Smooth muscle cell (in vitro differentiated cells): Measurements from ENCODE around the gene VPS37B. TPM values are rescaled to one million over a fixed set of nuclear protein-coding genes. Genes with fewer than 3 reads are reported as not detected.
"Not testable (repeated sequence)": the region's sequence is repeated elsewhere in the genome, so short reads cannot be mapped to it uniquely, and the experiment has no call there.

Source experiments
- DNase-seq: peaks from one replicate; lab custom pipeline; 2025; ENCODE audit not compliant: unreplicated experiment; lab: John Stamatoyannopoulos, UW
- H2AFZ ChIP-seq: fragments of 200-600 bp; sonication (generic); 2 replicates; pipeline ENCODE4 v1.6.0; 2016; ENCODE audit warnings: antibody characterized with exemption, low read depth, mild to moderate bottlenecking
- H3F3A ChIP-seq: fragments of 200-600 bp; sonication (generic); 2 replicates; pipeline ENCODE4 v1.6.0; 2017; ENCODE audit warnings: antibody characterized with exemption, low read depth
- H3K27ac ChIP-seq: fragments of 200-600 bp; sonication (generic); 2 replicates; pipeline ENCODE4 v1.5.1; 2016; ENCODE audit warnings: low read depth, mild to moderate bottlenecking
- H3K27me3 ChIP-seq: fragments of 200-600 bp; sonication (generic); 2 replicates; pipeline ENCODE4 v1.6.1; 2016; ENCODE audit warnings: low read depth, mild to moderate bottlenecking
- H3K36me3 ChIP-seq: fragments of 200-600 bp; sonication (generic); 2 replicates; pipeline ENCODE4 v1.5.1; 2016; ENCODE audit warnings: low read depth
- H3K4me1 ChIP-seq: fragments of 200-600 bp; sonication (generic); 2 replicates; pipeline ENCODE4 v1.5.1; 2016; ENCODE audit warnings: low read depth
- H3K4me2 ChIP-seq: fragments of 200-600 bp; sonication (generic); 2 replicates; pipeline ENCODE4 v1.6.0; 2016; ENCODE audit warnings: mild to moderate bottlenecking
- H3K4me3 ChIP-seq: fragments of 200-600 bp; sonication (generic); 2 replicates; pipeline ENCODE4 v1.5.1; 2016; ENCODE audit warnings: mild to moderate bottlenecking
- H3K79me2 ChIP-seq: fragments of 200-600 bp; sonication (generic); 2 replicates; pipeline ENCODE4 v1.6.0; 2016; ENCODE audit warnings: low read depth, mild to moderate bottlenecking
- H3K9ac ChIP-seq: fragments of 200-600 bp; sonication (generic); 2 replicates; pipeline ENCODE4 v1.6.0; 2016; ENCODE audit warnings: low read depth
- H3K9me3 ChIP-seq: fragments of 200-600 bp; sonication (generic); replicated peaks from 2 replicates; pipeline ENCODE4 v1.5.1; 2016; ENCODE audit warnings: low read depth
- H4K20me1 ChIP-seq: fragments of 200-600 bp; sonication (generic); 2 replicates; pipeline ENCODE4 v1.6.0; 2016; ENCODE audit warnings: low read depth
- CTCF ChIP-seq: fragments of 200-600 bp; sonication (generic); IDR thresholded peaks from 2 replicates; pipeline ENCODE4 v1.5.1; 2017; ENCODE audit warnings: borderline replicate concordance, mild to moderate bottlenecking, antibody characterized with exemption; ENCODE audit not compliant: insufficient read depth, poor library complexity, severe bottlenecking
- WGBS: methylation state at CpG from one replicate; pipeline ENCODE4 v1.1.7; 2016; ENCODE audit warnings: low lambda C conversion rate; 5-methylcytosine and 5-hydroxymethylcytosine counted together
- polyA plus RNA-seq: library from polyadenylated mRNA; unstranded; fragments of >200 nt; fragmentation: Nextera tagmentation; extraction: Ambion mirVana; gene quantifications from 2 replicates; pipeline ENCODE4 v1.2.1, GENCODE V29; 2016
- total RNA-seq: library from RNA; depleted of rRNA; stranded (reverse); fragments of >200 nt; gene quantifications from 2 replicates; pipeline ENCODE4 v1.2.3, GENCODE V29; 2014

Gene VPS37B
- total and polyA plus RNA-seq, 2 experiments from 2014 or later: 20.4 to 25.3 TPM

DNA sequence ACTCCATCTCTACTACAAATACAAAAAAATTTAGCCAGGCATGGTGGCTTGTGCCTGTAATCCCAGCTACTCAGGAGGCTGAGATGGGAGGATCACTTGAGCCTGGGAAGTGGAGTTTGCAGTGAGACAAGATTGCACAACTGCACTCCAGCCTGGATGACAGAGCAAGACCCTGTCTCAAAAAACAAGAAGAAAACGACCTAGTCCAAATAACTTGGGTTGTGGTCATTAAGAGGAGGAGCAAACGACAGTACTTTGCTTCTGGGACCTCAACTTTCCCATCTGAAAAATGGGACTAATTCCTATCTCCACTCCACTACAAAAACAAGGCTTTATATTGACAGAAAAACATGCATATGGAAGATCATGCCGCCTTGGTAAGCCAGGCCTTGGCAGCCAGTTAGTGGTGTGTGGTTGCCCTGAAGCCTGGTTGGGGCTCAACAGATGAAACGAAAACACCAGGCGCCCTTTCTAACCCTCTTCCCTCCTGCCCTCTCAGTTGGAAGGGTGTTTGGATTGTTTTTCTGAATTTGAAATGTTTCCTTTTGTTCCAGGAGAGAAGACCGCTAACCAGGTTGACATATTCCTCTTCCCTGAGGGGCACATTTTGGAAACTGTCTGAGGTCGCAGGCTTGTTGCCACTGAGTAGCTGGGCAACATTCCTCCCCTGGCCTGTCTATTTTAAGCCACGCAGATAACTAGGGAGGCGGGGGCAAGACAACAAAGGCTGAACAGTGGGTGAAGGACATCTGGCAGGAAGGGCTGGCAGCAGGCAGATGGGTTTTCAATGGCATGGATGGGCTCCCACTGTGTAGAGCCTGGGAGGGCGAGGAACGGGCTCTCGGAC, 13.7 kb upstream of the VPS37B start:
- no peak overlapping the region for H2AFZ ChIP-seq

DNA sequence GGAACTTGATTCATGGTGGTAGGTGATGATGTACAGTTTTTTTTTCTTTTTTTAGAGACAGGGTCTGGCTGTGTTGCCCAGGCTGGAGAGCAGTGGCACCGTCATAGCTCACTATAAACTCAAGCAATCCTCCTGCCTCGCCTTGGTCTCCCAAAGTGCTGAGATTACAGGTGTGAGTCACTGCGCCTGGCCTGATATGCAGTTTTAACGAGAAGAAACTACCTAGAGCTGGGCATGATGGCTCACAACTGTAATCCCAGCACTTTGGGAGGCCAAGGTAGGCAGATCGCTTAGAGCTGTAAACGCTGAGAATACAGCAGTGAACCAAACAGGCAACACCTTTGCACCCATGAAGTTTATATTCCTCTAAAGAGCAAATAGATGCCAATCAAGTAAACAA, 13.0 kb upstream of the VPS37B start:
- H3K79me2 ChIP-seq: no peaks in the 10 kb centered on the region
- no peak overlapping the region for H3K4me3 ChIP-seq
- no peak for DNase-seq
- H3K9me3 ChIP-seq: no peaks in the 10 kb centered on the region
- WGBS: 77% methylated on average over 6 of the region's 6 CpGs
- no peak overlapping the region for H3K27ac ChIP-seq
- H2AFZ ChIP-seq: no peak overlapping the region
- H3K4me1 ChIP-seq: peaks cover 7% of the 10 kb centered on the region
- H3F3A ChIP-seq: no peaks in the 10 kb centered on the region
- H3K36me3 ChIP-seq: no peaks in the 10 kb centered on the region
- no peaks in the 10 kb centered on the region for H3K27me3 ChIP-seq
- H3K4me2 ChIP-seq: no peak overlapping the region
- no peak for TF ChIP-seq CTCF
- H3K9ac ChIP-seq: no peak overlapping the region
- no peaks in the 10 kb centered on the region for H4K20me1 ChIP-seq

More for the DNA sequence above, 13.7 kb upstream of the VPS37B start:
- H3K27ac ChIP-seq: no peak overlapping the region
- no peaks in the 10 kb centered on the region for H4K20me1 ChIP-seq
- H3F3A ChIP-seq: no peaks in the 10 kb centered on the region
- TF ChIP-seq CTCF: no peak
- H3K9ac ChIP-seq: no peak overlapping the region
- DNase-seq: no peak
- no peaks in the 10 kb centered on the region for H3K79me2 ChIP-seq
- no peaks in the 10 kb centered on the region for H3K9me3 ChIP-seq
- 68% methylated on average over 12 of the region's 12 CpGs for WGBS
- no peaks in the 10 kb centered on the region for H3K36me3 ChIP-seq
- no peaks in the 10 kb centered on the region for H3K27me3 ChIP-seq
- H3K4me1 ChIP-seq: peaks cover 7% of the 10 kb centered on the region
- H3K4me3 ChIP-seq: no peak overlapping the region
- no peak overlapping the region for H3K4me2 ChIP-seq

- not testable (repeated sequence) for H4K20me1 ChIP-seq, H3K9ac ChIP-seq, H3K4me3 ChIP-seq, H3K27me3 ChIP-seq, H3K4me1 ChIP-seq, H3F3A ChIP-seq, DNase-seq, H3K79me2 ChIP-seq, H3K4me2 ChIP-seq, H3K27ac ChIP-seq, H2AFZ ChIP-seq, H3K9me3 ChIP-seq, H3K36me3 ChIP-seq
- 93% methylated on average over 5 of the region's 5 CpGs for WGBS
These were observed 9.3 kb upstream of the VPS37B start for GRCh38 chr12:122905258-122905657.

GRCh38 chr12:122903693-122904034, 7.7 kb upstream of the VPS37B start:
- Histone ChIP-seq H3K9me3 (no peaks in the 10 kb centered on the region), H3K79me2 (no peaks in the 10 kb centered on the region), H3F3A (no peaks in the 10 kb centered on the region), H3K36me3 (no peaks in the 10 kb centered on the region), H3K4me2 (no peak overlapping the region), H4K20me1 (no peaks in the 10 kb centered on the region), H3K4me3 (no peak overlapping the region), H3K27me3 (no peaks in the 10 kb centered on the region), H3K27ac (no peak overlapping the region), H2AFZ (no peak overlapping the region), H3K4me1 (no peaks in the 10 kb centered on the region), H3K9ac (no peak overlapping the region)
- TF ChIP-seq CTCF: no peak
- no peak for DNase-seq
- 79% methylated on average over 7 of the region's 7 CpGs for WGBS
